ENCODE results near the gene ZNF319.

The ZNF319 gene

GRCh38 chr16:57944970-57945739 is 55.3 kb downstream of the ZNF319 start:
- ChIA-PET POLR2A (no interaction called here), CTCF (interaction anchor here (0.7 to 0.9 kb wide), 2 partner anchors 9 to 10 kb away, joined by 3 read pairs; no protein-coding TSS in a partner anchor)
- DNase-seq (ENCODE audit: low read depth, low spot score): no peak
- H3K4me3 ChIP-seq (ENCODE audit: low read depth, low read length): no peak overlapping the region
- no peak for TF ChIP-seq CTCF (IDR thresholded peaks at IDR 0.05; ENCODE audit: insufficient read depth, low read length, missing control alignments)

All from AG04449 (cell line).